CD8-positive, alpha-beta memory T cell (primary cell): Measurements from ENCODE around the gene CANT1. TPM values are rescaled to one million over a fixed set of nuclear protein-coding genes. Genes with fewer than 3 reads are reported as not detected.

Experiments
- CTCF ChIA-PET: fragments of 350-600 bp; sonication (Branson Sonifier 250); formaldehyde crosslinking; loops from one replicate; lab custom pipeline; 2021; ENCODE audit warnings: antibody characterized with exemption; lab: Charles Lee
- POLR2A ChIA-PET: fragments of 350-600 bp; sonication (Branson Sonifier 250); formaldehyde crosslinking; loops from one replicate; lab custom pipeline; 2021; ENCODE audit warnings: antibody characterized with exemption; lab: Charles Lee
- DNase-seq, 5 donors: peaks; one replicate each; pipeline versions ENCODE4 v3.0.0 to v3.0.0-alpha.2; 2020 to 2022; ENCODE audit warnings: mixed read lengths in 1 of 5
- H3K27ac ChIP-seq: one replicate; pipeline ENCODE4 v1.7.0; 2013; ENCODE audit warnings: low read depth, mild to moderate bottlenecking, low read length, moderate library complexity
- H3K27me3 ChIP-seq: 2 replicates; pipeline ENCODE4 v1.7.0; 2013; ENCODE audit warnings: low read length, mild to moderate bottlenecking; ENCODE audit not compliant: insufficient read depth, poor library complexity, severe bottlenecking
- H3K36me3 ChIP-seq: 2 replicates; pipeline ENCODE4 v1.7.0; 2013; ENCODE audit warnings: mild to moderate bottlenecking, low read length, moderate library complexity; ENCODE audit not compliant: insufficient read depth
- H3K4me1 ChIP-seq: 2 replicates; pipeline ENCODE4 v1.7.0; 2013; ENCODE audit warnings: mild to moderate bottlenecking, low read length, moderate library complexity; ENCODE audit not compliant: insufficient read depth
- H3K4me3 ChIP-seq: 2 replicates; pipeline ENCODE4 v1.7.0; 2013; ENCODE audit warnings: mild to moderate bottlenecking, low read length
- H3K9me3 ChIP-seq: 2 replicates; pipeline ENCODE4 v1.7.0; 2013; ENCODE audit warnings: mild to moderate bottlenecking, low read length
- H3K27ac Mint-ChIP-seq, 8 donors: one replicate each; pipeline ENCODE4 v1.8.0; 2020 to 2021; ENCODE audit warnings: mixed read lengths in 8 of 8, mild to moderate bottlenecking in 6 of 8, inconsistent platforms in 3 of 8, moderate library complexity in 3 of 8
- H3K27me3 Mint-ChIP-seq, 2 donors: one replicate each; pipeline ENCODE4 v1.8.0; 2020 to 2021; ENCODE audit warnings: mixed read lengths in 2 of 2, mild to moderate bottlenecking in 1 of 2, moderate library complexity in 1 of 2
- H3K36me3 Mint-ChIP-seq, 3 donors: one replicate each; pipeline ENCODE4 v1.8.0; 2020 to 2021; ENCODE audit warnings: mixed read lengths in 3 of 3, inconsistent platforms in 1 of 3, mild to moderate bottlenecking in 1 of 3
- H3K4me1 Mint-ChIP-seq, 3 donors: one replicate each; pipeline ENCODE4 v1.8.0; 2020 to 2021; ENCODE audit warnings: mixed read lengths in 3 of 3, inconsistent platforms in 1 of 3, mild to moderate bottlenecking in 1 of 3
- H3K4me3 Mint-ChIP-seq, 7 donors: one replicate each; pipeline ENCODE4 v1.8.0; 2020 to 2021; ENCODE audit warnings: mixed read lengths in 7 of 7, mild to moderate bottlenecking in 6 of 7, moderate library complexity in 4 of 7, inconsistent platforms in 2 of 7
- H3K9me3 Mint-ChIP-seq, 5 donors: one replicate each; pipeline ENCODE4 v1.8.0; 2020 to 2022; ENCODE audit warnings: mixed read lengths in 5 of 5, mild to moderate bottlenecking in 3 of 5, moderate library complexity in 2 of 5, inconsistent platforms in 1 of 5
- polyA plus RNA-seq: library from polyadenylated mRNA; unstranded; fragments of 300-500 nt; fragmentation: Illumina TruSeq; gene quantifications from one replicate; pipeline ENCODE4 v1.2.3, GENCODE V29; 2021
- total RNA-seq, 2 experiments: library from RNA; stranded (reverse); gene quantifications; one replicate each; pipeline ENCODE4 v1.2.3, GENCODE V29; 2021

The CANT1 gene
- total and polyA plus RNA-seq, 3 experiments from 2014 or later, result 13.4 to 47.3 (median 45.5) TPM

DNA sequence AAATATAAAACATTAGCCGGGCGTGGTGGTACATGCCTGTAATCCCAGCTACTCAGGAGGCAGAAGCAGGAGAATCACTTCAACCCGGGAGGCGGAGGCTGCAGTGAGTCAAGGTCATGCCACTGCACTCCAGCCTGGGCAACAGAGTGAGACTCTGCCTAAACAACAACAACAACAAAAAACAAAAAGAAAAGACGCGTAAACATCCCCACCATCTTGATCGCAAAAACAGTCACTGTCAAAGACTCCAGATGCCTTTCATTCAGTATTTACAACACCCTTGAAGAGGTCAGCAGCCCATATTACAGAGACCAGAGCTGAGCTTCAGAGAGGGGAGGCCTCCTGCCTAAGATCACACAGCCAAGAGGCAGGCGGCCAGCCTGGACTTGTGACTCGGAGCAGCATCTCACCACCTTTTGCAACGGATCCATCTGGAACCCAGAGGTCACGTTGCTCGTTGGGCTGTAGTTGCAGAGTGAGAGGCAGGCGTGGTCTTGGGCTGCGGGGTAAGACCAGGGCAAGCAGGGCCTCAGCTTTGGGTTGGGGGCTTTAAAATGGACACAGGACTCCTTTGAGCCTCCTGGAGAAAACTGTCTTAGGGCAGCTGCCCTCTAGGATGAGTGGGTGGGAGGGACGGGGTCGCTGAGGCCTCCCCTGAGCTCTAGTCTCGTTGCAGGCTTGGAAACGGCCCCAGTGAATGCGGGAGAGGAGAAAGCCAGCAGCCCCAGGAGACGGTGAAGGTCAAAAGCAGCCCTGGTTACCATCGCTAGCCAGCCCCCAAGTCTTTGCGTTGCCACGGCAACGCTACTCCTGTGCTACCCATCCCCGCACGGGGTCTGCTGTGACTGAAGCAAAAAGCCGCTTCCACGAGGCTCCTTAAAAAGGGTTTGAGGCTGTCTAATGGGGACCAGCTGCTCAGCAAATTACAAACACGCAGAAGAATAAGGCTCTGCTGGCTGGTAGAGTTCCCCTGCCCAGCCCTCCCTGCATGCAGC, 55.9 kb downstream of the CANT1 start:
- H3K27ac Mint-ChIP-seq, result no peak overlapping the region
- peaks cover 4 to 19% (median 9%) of the 10 kb centered on the region in 5 donors for H3K9me3 Mint-ChIP-seq
- Histone ChIP-seq H3K27ac (no peak overlapping the region), H3K9me3 (no peaks in the 10 kb centered on the region), H3K4me1 (no peaks in the 10 kb centered on the region), H3K36me3 (no peaks in the 10 kb centered on the region), H3K27me3 (no peaks in the 10 kb centered on the region), H3K4me3 (no peak overlapping the region)
- H3K4me1 Mint-ChIP-seq, result no peaks in the 10 kb centered on the region
- ChIA-PET POLR2A (no interaction called here), CTCF (no interaction called here)
- no peak overlapping the region for H3K4me3 Mint-ChIP-seq
- no peak for DNase-seq
- peaks cover 13 to 16% of the 10 kb centered on the region in 2 donors for H3K27me3 Mint-ChIP-seq
- peaks cover 0 to 7% (median 0%) of the 10 kb centered on the region in 3 donors for H3K36me3 Mint-ChIP-seq

DNA sequence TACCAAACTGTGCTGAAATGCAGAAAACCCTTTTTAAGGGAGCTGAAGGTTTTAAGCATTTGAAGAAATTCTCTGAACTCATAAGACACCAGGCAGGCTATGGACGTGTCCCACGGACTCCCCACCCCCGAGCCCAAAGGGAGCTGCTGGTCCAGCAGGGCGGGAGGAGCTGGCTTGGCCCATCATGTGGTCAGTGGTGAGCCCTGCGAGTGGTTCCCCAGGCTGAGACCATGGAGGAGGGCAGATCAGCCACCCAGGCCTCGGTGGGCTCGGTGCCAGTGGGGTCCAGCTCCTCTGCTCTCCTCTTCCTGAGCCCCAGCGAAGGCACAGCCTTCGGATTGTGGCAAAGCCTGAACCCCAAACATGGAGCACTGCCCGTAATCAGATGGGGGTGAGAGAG, 56.9 kb downstream of the CANT1 start:
- Histone ChIP-seq H3K4me1 (no peaks in the 10 kb centered on the region), H3K27me3 (no peaks in the 10 kb centered on the region), H3K36me3 (no peaks in the 10 kb centered on the region), H3K4me3 (no peak overlapping the region), H3K27ac (no peak overlapping the region), H3K9me3 (no peaks in the 10 kb centered on the region)
- Mint-ChIP-seq H3K36me3 (peaks cover 0 to 7% (median 0%) of the 10 kb centered on the region in 3 donors), H3K4me3 (no peak overlapping the region), H3K9me3 (peaks cover 4 to 19% (median 9%) of the 10 kb centered on the region in 5 donors), H3K27me3 (peaks cover 11 to 15% of the 10 kb centered on the region in 2 donors), H3K4me1 (no peaks in the 10 kb centered on the region), H3K27ac (no peak overlapping the region)
- POLR2A ChIA-PET, result no interaction called here
- CTCF ChIA-PET, result interaction anchor here (1.1 kb wide), 1 partner anchor 19 kb away, joined by 3 read pairs; no protein-coding TSS in a partner anchor
- DNase-seq, result no peak

DNA sequence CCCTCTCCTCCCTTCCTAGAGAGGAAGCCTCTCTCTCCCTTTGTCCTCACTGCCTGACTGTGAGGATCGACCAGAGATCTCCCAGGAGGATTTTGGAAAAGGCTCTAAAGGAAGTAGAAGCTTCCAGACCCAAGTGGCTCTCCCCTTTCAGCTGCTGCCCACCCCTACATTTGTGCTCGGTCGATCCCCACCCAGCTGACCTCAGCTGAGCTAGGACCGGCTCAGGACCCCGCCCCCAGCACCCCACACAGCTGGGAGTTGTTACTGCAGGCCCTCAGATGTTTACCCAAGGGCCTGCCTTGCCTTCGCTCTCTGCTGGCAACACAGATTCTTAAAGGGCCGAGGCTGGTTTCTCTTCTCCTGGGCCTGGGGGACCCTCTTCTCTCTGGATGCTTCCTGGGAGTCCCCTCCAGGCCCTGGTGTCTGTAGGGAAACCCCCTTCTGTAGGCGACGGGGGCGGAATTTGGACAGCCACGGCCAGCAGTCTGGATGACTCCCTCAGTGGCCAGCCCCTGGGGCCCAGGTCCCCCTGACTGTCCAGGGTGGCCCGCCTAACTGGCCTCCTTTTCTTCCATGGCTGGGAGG, 57.5 kb downstream of the CANT1 start:
- POLR2A ChIA-PET, result no interaction called here
- Histone ChIP-seq H3K4me1 (no peaks in the 10 kb centered on the region), H3K9me3 (no peaks in the 10 kb centered on the region), H3K27me3 (no peaks in the 10 kb centered on the region), H3K27ac (no peak overlapping the region), H3K4me3 (no peak overlapping the region), H3K36me3 (no peaks in the 10 kb centered on the region)
- Mint-ChIP-seq H3K9me3 (peaks cover 4 to 19% (median 9%) of the 10 kb centered on the region in 5 donors), H3K36me3 (peaks cover 0 to 7% (median 0%) of the 10 kb centered on the region in 3 donors), H3K27me3 (peaks cover 11 to 15% of the 10 kb centered on the region in 2 donors), H3K4me3 (no peak overlapping the region), H3K27ac (no peak overlapping the region), H3K4me1 (no peaks in the 10 kb centered on the region)
- CTCF ChIA-PET, result interaction anchor here (1.1 kb wide), 1 partner anchor 20 kb away, joined by 3 read pairs; no protein-coding TSS in a partner anchor
- DNase-seq, result no peak

DNA sequence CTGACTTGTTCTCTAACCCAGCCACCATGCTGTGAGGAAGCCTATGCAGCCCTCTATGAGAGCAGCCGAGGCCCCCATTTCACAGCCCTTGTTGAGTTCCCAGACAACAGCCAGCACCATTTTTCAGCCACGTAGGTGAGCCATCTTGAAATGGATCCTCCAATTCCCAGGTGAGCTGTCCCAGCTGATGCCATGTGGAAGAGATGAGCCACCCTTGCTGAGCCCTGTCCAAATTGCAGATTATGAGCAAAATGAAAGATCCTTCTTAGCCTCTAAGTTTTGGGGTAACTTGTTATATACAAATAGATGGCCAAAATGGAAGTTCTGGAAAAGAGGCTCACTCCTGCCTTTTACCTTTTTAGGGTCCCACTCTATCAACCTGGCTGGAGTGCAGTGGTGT, 58.7 kb downstream of the CANT1 start:
- no peak overlapping the region for H3K27ac Mint-ChIP-seq

DNA sequence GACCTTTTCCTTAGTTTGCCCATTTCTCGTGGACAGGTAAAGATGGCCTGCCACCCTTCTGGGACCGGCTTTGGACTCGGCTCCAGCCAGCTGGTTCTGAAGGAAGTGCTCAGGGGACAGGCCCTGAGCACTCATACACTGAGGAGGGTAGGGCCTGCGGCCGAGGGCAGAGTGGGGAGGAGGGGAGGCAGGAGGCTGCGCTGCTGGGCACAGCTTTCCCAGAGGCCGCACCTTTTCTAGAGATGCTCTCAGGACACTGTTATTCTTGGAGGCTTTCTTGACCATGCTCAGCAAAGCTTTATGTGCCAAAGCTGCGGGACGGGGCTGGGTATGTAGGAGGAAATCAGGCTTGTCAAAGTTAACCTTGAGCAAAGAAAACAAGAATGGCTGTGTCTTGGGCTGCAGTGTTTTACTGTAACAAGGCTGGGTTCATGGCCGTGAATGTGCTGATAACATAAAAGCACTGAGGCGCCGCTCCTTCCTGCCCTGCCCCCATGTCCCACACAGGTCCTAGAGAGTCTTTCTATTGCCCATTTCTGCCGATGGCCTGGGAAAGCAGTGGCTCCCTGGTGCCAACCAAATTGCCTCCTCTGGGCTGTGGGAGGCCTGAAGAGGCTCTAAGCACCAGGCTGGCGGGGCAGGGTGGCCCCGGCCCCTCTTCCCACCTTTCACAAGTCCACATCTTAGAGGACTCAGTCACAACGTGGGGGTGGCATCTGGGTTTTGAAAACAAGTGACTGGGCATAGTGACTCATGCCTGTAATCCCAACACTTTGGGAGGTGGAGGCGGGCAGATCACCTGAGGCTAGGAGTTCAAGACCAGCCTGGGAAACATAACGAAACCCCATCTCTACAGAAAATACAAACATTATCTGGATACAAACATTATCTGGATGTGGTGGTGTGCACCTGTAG, 62.1 kb downstream of the CANT1 start:
- H3K4me1 ChIP-seq, result no peaks in the 10 kb centered on the region
- Mint-ChIP-seq H3K4me1 (no peaks in the 10 kb centered on the region), H3K27ac (no peak overlapping the region), H3K9me3 (peaks cover 4 to 19% (median 8%) of the 10 kb centered on the region in 5 donors), H3K27me3 (peaks cover 9 to 25% of the 10 kb centered on the region in 2 donors), H3K4me3 (no peak overlapping the region), H3K36me3 (peaks cover 0 to 7% (median 0%) of the 10 kb centered on the region in 3 donors)
- H3K27ac ChIP-seq, result no peak overlapping the region
- ChIA-PET CTCF (interaction anchor here (1.5 kb wide), 1 partner anchor 23 kb away, joined by 3 read pairs; no protein-coding TSS in a partner anchor), POLR2A (no interaction called here)
- H3K36me3 ChIP-seq, result no peaks in the 10 kb centered on the region
- no peak for DNase-seq
- H3K4me3 ChIP-seq, result no peak overlapping the region
- no peaks in the 10 kb centered on the region for H3K27me3 ChIP-seq
- no peaks in the 10 kb centered on the region for H3K9me3 ChIP-seq

More for the DNA sequence above, 58.7 kb downstream of the CANT1 start:
- Histone ChIP-seq H3K36me3 (no peaks in the 10 kb centered on the region), H3K27ac (no peak overlapping the region), H3K9me3 (no peaks in the 10 kb centered on the region), H3K27me3 (no peaks in the 10 kb centered on the region), H3K4me1 (no peaks in the 10 kb centered on the region), H3K4me3 (no peak overlapping the region)
- no peaks in the 10 kb centered on the region for H3K4me1 Mint-ChIP-seq
- POLR2A ChIA-PET, result no interaction called here
- H3K27me3 Mint-ChIP-seq, result peaks cover 8 to 22% of the 10 kb centered on the region in 2 donors
- H3K36me3 Mint-ChIP-seq, result peaks cover 0 to 7% (median 0%) of the 10 kb centered on the region in 3 donors
- H3K9me3 Mint-ChIP-seq, result peaks cover 4 to 19% (median 8%) of the 10 kb centered on the region in 5 donors
- H3K4me3 Mint-ChIP-seq, result no peak overlapping the region
- DNase-seq, result no peak
- CTCF ChIA-PET, result no interaction called here

DNA sequence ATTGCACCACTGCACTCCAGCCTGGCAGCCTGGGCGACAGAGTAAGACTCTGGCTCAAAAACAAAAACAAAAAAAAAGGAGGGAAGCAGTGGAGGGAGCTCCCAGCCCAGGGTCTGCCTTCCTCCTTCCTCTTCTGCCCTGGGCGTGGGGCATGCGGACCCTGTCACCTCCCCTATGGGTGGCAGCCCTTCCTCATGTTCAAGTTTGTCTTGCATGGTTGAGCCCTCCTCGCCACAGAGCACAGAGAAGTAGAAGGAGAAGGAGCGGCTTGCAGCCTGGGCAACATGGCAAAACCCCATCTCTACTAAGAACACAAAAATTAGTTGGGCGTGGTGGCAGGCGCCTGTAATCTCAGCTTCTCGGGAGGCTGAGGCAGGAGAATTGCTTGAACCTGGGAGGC, 62.9 kb downstream of the CANT1 start:
- H3K9me3 Mint-ChIP-seq, result peaks cover 4 to 19% (median 8%) of the 10 kb centered on the region in 5 donors
- CTCF ChIA-PET, result no interaction called here

DNA sequence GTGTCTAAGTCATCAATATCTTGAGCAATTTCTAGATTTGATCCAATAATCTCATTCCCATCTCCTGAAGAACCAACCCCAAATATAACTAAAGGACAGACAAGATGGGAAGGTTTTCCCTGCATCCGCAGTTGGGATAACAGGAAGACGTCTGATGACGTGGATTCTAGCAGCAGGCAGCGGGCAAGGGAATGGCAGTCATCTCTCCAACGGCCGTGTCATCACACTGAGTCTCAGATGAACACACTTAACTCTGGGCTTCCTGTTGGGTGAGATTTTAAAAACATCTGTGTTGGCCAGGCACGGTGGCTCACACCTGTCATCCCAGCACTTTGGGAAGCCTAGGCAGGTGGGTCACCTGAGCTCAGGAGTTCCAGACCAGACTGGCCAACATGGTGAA, 63.4 kb downstream of the CANT1 start:
- Histone ChIP-seq H3K4me1 (no peaks in the 10 kb centered on the region), H3K9me3 (no peaks in the 10 kb centered on the region), H3K27ac (no peak overlapping the region), H3K4me3 (no peak overlapping the region), H3K27me3 (no peaks in the 10 kb centered on the region), H3K36me3 (no peaks in the 10 kb centered on the region)
- no peaks in the 10 kb centered on the region for H3K4me1 Mint-ChIP-seq
- POLR2A ChIA-PET, result no interaction called here
- peaks cover 4 to 15% (median 8%) of the 10 kb centered on the region in 5 donors for H3K9me3 Mint-ChIP-seq
- CTCF ChIA-PET, result no interaction called here
- no peak overlapping the region for H3K27ac Mint-ChIP-seq
- peaks cover 0 to 7% (median 0%) of the 10 kb centered on the region in 3 donors for H3K36me3 Mint-ChIP-seq
- H3K4me3 Mint-ChIP-seq, result no peak overlapping the region
- DNase-seq, result no peak
- H3K27me3 Mint-ChIP-seq, result peaks cover 8 to 28% of the 10 kb centered on the region in 2 donors

More for the DNA sequence above, 62.9 kb downstream of the CANT1 start:
- Mint-ChIP-seq H3K4me3 (no peak overlapping the region), H3K36me3 (peaks cover 0 to 7% (median 0%) of the 10 kb centered on the region in 3 donors), H3K4me1 (no peaks in the 10 kb centered on the region), H3K27ac (no peak overlapping the region), H3K27me3 (peaks cover 10 to 28% of the 10 kb centered on the region in 2 donors)
- Histone ChIP-seq H3K4me1 (no peaks in the 10 kb centered on the region), H3K27ac (no peak overlapping the region), H3K27me3 (no peaks in the 10 kb centered on the region), H3K4me3 (no peak overlapping the region), H3K36me3 (no peaks in the 10 kb centered on the region), H3K9me3 (no peaks in the 10 kb centered on the region)
- POLR2A ChIA-PET, result no interaction called here
- no peak for DNase-seq
